Sigmoid colon (tissue), 7 donors: ENCODE data around the gene PINK1. TPM values are rescaled to one million over a fixed set of nuclear protein-coding genes. Genes with fewer than 3 reads are reported as not detected.
A peak's percentile ranks its signal among the peaks of the same experiment; 100 is the strongest.

ENCODE experiments used
- DNase-seq: peaks from one replicate; pipeline ENCODE4 v3.0.0-alpha.2; 2019
- H3K27ac ChIP-seq, 4 donors: fragments of 200-600 bp; sonication (generic); one replicate each; pipeline ENCODE4 v1.5.1; 2016 to 2019; ENCODE audit warnings: mild to moderate bottlenecking in 1 of 4
- H3K27me3 ChIP-seq, 3 donors: fragments of 200-600 bp; sonication (generic); one replicate each; pipeline ENCODE4 v1.5.1; 2019; ENCODE audit warnings: mild to moderate bottlenecking in 1 of 3
- H3K36me3 ChIP-seq, 4 donors: fragments of 200-600 bp; sonication (generic); one replicate each; pipeline ENCODE4 v1.5.1; 2016 to 2019
- H3K4me1 ChIP-seq, 4 donors: fragments of 200-600 bp; sonication (generic); one replicate each; pipeline ENCODE4 v1.5.1; 2017 to 2019
- H3K4me3 ChIP-seq, 4 donors: fragments of 200-600 bp; sonication (generic); one replicate each; pipeline ENCODE4 v1.5.1; 2017 to 2019; ENCODE audit warnings: mild to moderate bottlenecking in 2 of 4, moderate library complexity in 1 of 4
- H3K9me3 ChIP-seq, 4 donors: fragments of 200-600 bp in 3 of 4; sonication (generic) in 3 of 4; one replicate each; pipeline versions ENCODE4 v1.5.1 to v1.6.1; 2013 to 2019
- CTCF ChIP-seq, 4 experiments: fragments of 450-650 bp in 3 of 4; fragments of 200-600 bp in 1 of 4; IDR thresholded peaks; one replicate each; pipeline ENCODE4 v1.5.1; 2016 to 2019; ENCODE audit warnings: antibody characterized with exemption in 4 of 4, mild to moderate bottlenecking in 3 of 4, moderate library complexity in 2 of 4
- EP300 ChIP-seq, 4 donors: sonication (generic); formaldehyde crosslinking; IDR thresholded peaks; one replicate each; pipeline ENCODE4 v1.6.1; 2017; ENCODE audit warnings: antibody characterized with exemption in 4 of 4
- POLR2A ChIP-seq, 2 donors: fragments of 450-650 bp; IDR thresholded peaks; one replicate each; pipeline ENCODE4 v1.6.1; 2016; ENCODE audit warnings: antibody characterized with exemption in 2 of 2, mild to moderate bottlenecking in 2 of 2, moderate library complexity in 2 of 2
- POLR2AphosphoS5 ChIP-seq, 4 donors: sonication (generic); formaldehyde crosslinking; IDR thresholded peaks; one replicate each; pipeline ENCODE4 v1.6.1; 2017; ENCODE audit warnings: antibody characterized with exemption in 4 of 4
- WGBS, 2 donors: extraction: QIAGEN DNeasy Blood & Tissue Kit; methylation state at CpG; one replicate each; pipeline ENCODE4 v1.1.7; 2013; 5-methylcytosine and 5-hydroxymethylcytosine counted together
- intact Hi-C: fragments of 100-400 bp; cut with DNase I; formaldehyde crosslinking; loops from one replicate; pipeline ENCODE4 v1.15.1; 2023
- polyA plus RNA-seq, 3 donors: library from polyadenylated mRNA; stranded (reverse); fragments of 200-250 nt; gene quantifications; one replicate each; pipeline ENCODE4 v1.2.3, GENCODE V29; 2013
- total RNA-seq, 4 donors: library from RNA; depleted of rRNA; stranded (reverse); fragments of >200 nt; gene quantifications; one replicate each; pipeline ENCODE4 v1.1.0, GENCODE V29; 2016
- donor health status: healthy with polysubstance abuse.
- donor health status: Bipolar disorder and iron deficiency.
- donor health status: healthy.

PINK1 gene
- total and polyA plus RNA-seq, 7 donors, result 60.1 to 179 (median 149) TPM

- 86 to 87% methylated on average over 3 of the region's 3 CpGs for WGBS, 2 donors
- peaks cover 0 to 6% (median 5%) of the 10 kb centered on the region in 4 donors for H3K36me3 ChIP-seq
- peaks cover 0 to 28% (median 20%) of the 10 kb centered on the region in 4 donors for H3K4me1 ChIP-seq
- DNase-seq, result no peak
- intact Hi-C loops, result loop anchor here (2.0 kb wide), 1 partner anchor 110 kb away; no protein-coding TSS in a partner anchor
- no peaks in the 10 kb centered on the region for H3K27me3 ChIP-seq
- no peak overlapping the region for H3K4me3 ChIP-seq
- no peaks in the 10 kb centered on the region for H3K9me3 ChIP-seq
- TF ChIP-seq EP300 (IDR thresholded peaks at IDR 0.05), result no peak
- no peak for TF ChIP-seq CTCF (IDR thresholded peaks at IDR 0.05)
- no peak for TF ChIP-seq POLR2A (IDR thresholded peaks at IDR 0.05)
- TF ChIP-seq POLR2AphosphoS5 (IDR thresholded peaks at IDR 0.05), result no peak
- no peak overlapping the region for H3K27ac ChIP-seq
Measured at GRCh38 chr1:20632386-20632785, 872 bp upstream of the PINK1 start.

GRCh38 chr1:20634065-20634593, 871 bp downstream of the PINK1 start:
- Histone ChIP-seq H3K27ac (peak overlapping the region; percentile 95 to 96 (median 96)), H3K4me3 (peak overlapping the region; percentile 88 to 99 (median 92)), H3K9me3 (no peaks in the 10 kb centered on the region), H3K27me3 (no peaks in the 10 kb centered on the region), H3K4me1 (peaks cover 0 to 28% (median 20%) of the 10 kb centered on the region in 4 donors), H3K36me3 (peaks cover 0 to 24% (median 22%) of the 10 kb centered on the region in 4 donors)
- WGBS, 2 donors, result 1 to 2% methylated on average over 11 of the region's 11 CpGs
- TF ChIP-seq EP300 (IDR thresholded peaks at IDR 0.05), result no peak
- TF ChIP-seq POLR2A (IDR thresholded peaks at IDR 0.05), result no peak
- no peak for TF ChIP-seq POLR2AphosphoS5 (IDR thresholded peaks at IDR 0.05)
- no peak for TF ChIP-seq CTCF (IDR thresholded peaks at IDR 0.05)
- DNase-seq, result no peak
- intact Hi-C loops, result no loop called here

- WGBS, 2 donors, result 9 to 12% methylated on average over 4 of the region's 4 CpGs
- Histone ChIP-seq H3K4me1 (peaks cover 0 to 28% (median 20%) of the 10 kb centered on the region in 4 donors), H3K27me3 (no peaks in the 10 kb centered on the region), H3K9me3 (no peaks in the 10 kb centered on the region), H3K4me3 (peak overlapping the region; percentile 88 to 99 (median 92)), H3K36me3 (peaks cover 0 to 29% (median 27%) of the 10 kb centered on the region in 4 donors), H3K27ac (peak overlapping the region; percentile 95 to 96 (median 96))
- TF ChIP-seq CTCF (IDR thresholded peaks at IDR 0.05), result no peak
- TF ChIP-seq POLR2A (IDR thresholded peaks at IDR 0.05), result no peak
- no peak for TF ChIP-seq POLR2AphosphoS5 (IDR thresholded peaks at IDR 0.05)
- no peak for TF ChIP-seq EP300 (IDR thresholded peaks at IDR 0.05)
- intact Hi-C loops, result no loop called here
- DNase-seq, result no peak
Measured at GRCh38 chr1:20634594-20635084, 1.4 kb downstream of the PINK1 start.

GRCh38 chr1:20636785-20637347, 3.6 kb downstream of the PINK1 start:
- no peak overlapping the region for H3K27ac ChIP-seq
- no peak for DNase-seq
- WGBS, 2 donors, result 95% methylated on average over 8 of the region's 8 CpGs
- no peak overlapping the region for H3K4me3 ChIP-seq
- TF ChIP-seq EP300 (IDR thresholded peaks at IDR 0.05) (no peak), POLR2AphosphoS5 (IDR thresholded peaks at IDR 0.05) (no peak), POLR2A (IDR thresholded peaks at IDR 0.05) (no peak), CTCF (IDR thresholded peaks at IDR 0.05) (no peak)
- no peaks in the 10 kb centered on the region for H3K9me3 ChIP-seq
- peaks cover 0 to 28% (median 20%) of the 10 kb centered on the region in 4 donors for H3K4me1 ChIP-seq
- no peaks in the 10 kb centered on the region for H3K27me3 ChIP-seq
- peaks cover 0 to 49% (median 43%) of the 10 kb centered on the region in 4 donors for H3K36me3 ChIP-seq
- intact Hi-C loops, result no loop called here
